ENCODE results near the gene ESYT3. TPM values are rescaled to one million over a fixed set of nuclear protein-coding genes. Genes with fewer than 3 reads are reported as not detected.
A peak's percentile ranks its signal among the peaks of the same experiment; 100 is the strongest.

The ESYT3 gene
- total and polyA plus RNA-seq, 12 donors, result 0.14 to 1.2 (median 0.21) TPM; not detected in 1

DNA sequence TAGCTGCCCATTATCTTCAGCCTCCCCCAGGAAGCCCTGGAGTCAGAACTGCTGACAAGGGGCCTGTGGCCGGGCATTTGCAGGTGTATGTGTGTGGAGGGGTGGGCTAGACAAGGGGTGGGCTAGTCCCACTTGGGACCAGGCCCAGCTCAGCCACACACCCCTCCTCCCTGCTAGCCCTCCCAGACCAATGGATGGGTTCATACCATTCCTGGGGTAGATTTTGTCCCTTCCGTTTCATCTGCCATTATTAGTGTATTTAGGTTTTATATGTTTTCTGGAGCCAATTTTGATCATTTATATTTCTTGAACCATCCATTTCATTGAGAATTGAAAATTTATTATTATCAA is 43.9 kb upstream of the ESYT3 start:
- intact Hi-C loops (cut with DNase I), result no loop called here
- DNase-seq, result no peak
- WGBS, 4 donors, result 47 to 72% (median 65%) methylated on average over 1 to 2 of the region's 2 CpGs
- no peak for TF ChIP-seq POLR2A (IDR thresholded peaks at IDR 0.05)
- TF ChIP-seq, protein P1, sequence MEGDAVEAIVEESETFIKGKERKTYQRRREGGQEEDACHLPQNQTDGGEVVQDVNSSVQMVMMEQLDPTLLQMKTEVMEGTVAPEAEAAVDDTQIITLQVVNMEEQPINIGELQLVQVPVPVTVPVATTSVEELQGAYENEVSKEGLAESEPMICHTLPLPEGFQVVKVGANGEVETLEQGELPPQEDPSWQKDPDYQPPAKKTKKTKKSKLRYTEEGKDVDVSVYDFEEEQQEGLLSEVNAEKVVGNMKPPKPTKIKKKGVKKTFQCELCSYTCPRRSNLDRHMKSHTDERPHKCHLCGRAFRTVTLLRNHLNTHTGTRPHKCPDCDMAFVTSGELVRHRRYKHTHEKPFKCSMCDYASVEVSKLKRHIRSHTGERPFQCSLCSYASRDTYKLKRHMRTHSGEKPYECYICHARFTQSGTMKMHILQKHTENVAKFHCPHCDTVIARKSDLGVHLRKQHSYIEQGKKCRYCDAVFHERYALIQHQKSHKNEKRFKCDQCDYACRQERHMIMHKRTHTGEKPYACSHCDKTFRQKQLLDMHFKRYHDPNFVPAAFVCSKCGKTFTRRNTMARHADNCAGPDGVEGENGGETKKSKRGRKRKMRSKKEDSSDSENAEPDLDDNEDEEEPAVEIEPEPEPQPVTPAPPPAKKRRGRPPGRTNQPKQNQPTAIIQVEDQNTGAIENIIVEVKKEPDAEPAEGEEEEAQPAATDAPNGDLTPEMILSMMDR (IDR thresholded peaks at IDR 0.05), result no peak
- no peaks in the 10 kb centered on the region for H3K36me3 ChIP-seq (replicated peaks in 1 of 2)
- no peaks in the 10 kb centered on the region for H3K9me3 ChIP-seq (replicated peaks in 1 of 3)
- no peak overlapping the region for H3K4me3 ChIP-seq
- no peaks in the 10 kb centered on the region for H3K27me3 ChIP-seq
- peaks cover 16 to 39% of the 10 kb centered on the region in 2 donors for H3K4me1 ChIP-seq (replicated peaks in 1 of 2)
- H3K27ac ChIP-seq, result peak overlapping the region; percentile 33 to 92 (median 88)

DNA sequence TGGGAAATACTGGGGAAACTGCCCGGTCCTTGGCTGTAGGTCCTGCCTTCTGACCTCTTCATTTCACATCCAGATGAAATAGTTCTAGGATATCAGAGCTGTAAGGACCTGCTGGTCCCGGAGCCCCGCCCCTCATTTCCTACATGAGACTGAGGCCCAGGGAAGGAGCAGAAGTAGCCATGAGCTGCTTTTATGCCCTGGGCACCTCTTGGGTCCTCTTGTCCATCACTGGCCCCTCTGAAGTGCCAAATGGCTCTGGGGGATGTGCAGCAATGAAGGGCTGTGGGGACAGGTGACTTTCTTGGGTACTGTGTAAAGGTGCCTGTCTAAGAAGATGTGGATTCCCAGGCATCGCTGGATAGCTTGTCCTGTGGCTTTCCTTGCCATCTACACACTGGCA is 40.3 kb upstream of the ESYT3 start:
- TF ChIP-seq POLR2A (IDR thresholded peaks at IDR 0.05), result no peak
- TF ChIP-seq, protein P1 (IDR thresholded peaks at IDR 0.05), result no peak
- H3K27ac ChIP-seq, result no peak overlapping the region
- H3K9me3 ChIP-seq (replicated peaks in 1 of 3), result no peaks in the 10 kb centered on the region
- intact Hi-C loops (cut with DNase I), result no loop called here
- 89 to 97% (median 94%) methylated on average over 4 of the region's 4 CpGs for WGBS, 4 donors
- DNase-seq, result no peak
- no peaks in the 10 kb centered on the region for H3K27me3 ChIP-seq
- H3K36me3 ChIP-seq (replicated peaks in 1 of 2), result peaks cover 0 to 5% of the 10 kb centered on the region in 2 donors
- peaks cover 19 to 50% of the 10 kb centered on the region in 2 donors for H3K4me1 ChIP-seq (replicated peaks in 1 of 2)
- H3K4me3 ChIP-seq, result no peak overlapping the region

GRCh38 chr3:138394686-138395085 is 39.7 kb upstream of the ESYT3 start:
- Histone ChIP-seq H3K9me3 (replicated peaks in 1 of 3) (no peaks in the 10 kb centered on the region), H3K27ac (no peak overlapping the region), H3K36me3 (replicated peaks in 1 of 2) (peaks cover 0 to 5% of the 10 kb centered on the region in 2 donors), H3K27me3 (no peaks in the 10 kb centered on the region), H3K4me1 (replicated peaks in 1 of 2) (peaks cover 13 to 49% of the 10 kb centered on the region in 2 donors), H3K4me3 (no peak overlapping the region)
- peak in 2 of 7 donors; percentile 9 to 18 for DNase-seq
- WGBS, 4 donors, result 88 to 94% (median 91%) methylated on average over 5 of the region's 5 CpGs
- TF ChIP-seq, protein P1 (IDR thresholded peaks at IDR 0.05), result no peak
- no peak for TF ChIP-seq POLR2A (IDR thresholded peaks at IDR 0.05)
- intact Hi-C loops (cut with DNase I), result loop anchor here in 1 of 2 donors (5.0 kb wide), 2 partner anchors 32 to 57 kb away; no protein-coding TSS in a partner anchor

DNA sequence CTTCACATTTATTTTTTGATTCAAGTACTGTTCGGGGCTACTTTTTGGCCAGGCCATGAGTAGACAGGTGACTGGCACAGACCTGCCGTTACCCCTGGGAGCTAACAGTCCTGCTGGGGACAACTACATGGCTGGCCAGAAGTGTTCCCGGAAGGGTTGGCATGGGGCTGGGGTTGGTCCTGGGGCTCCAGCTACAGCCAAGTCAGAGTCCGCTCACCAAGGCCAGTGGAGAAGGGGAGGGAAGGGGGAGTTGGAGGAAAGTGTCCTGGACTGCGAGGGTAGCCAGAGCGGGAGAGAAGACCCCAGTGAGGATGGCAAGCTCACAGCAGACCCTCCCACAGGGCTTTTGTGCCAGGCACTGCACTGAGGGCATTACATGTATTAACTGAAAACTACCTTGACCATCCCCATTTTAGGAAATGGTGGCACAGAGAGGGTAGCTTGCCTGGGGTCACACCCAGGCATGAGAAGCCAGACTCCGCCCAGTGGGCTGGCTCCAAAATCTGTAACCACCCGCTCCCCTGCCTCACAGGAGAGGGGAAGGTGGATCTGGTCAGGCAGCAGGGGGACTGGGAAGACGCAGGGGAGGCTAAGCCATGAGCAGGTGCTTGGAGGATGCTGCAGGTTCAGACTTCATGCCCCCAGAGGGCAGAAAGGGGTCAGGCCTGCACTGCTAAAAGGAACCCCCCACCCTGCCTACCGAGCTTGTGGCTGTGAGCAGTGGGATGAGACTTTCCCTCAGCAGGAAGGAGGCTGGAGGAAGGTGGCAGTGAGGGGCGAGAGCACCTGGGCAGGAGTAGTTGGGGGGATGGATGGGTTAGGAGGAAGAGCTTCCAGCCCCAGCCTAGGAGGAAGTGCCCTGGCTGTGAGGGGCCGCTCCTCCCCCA is 38.3 kb upstream of the ESYT3 start:
- intact Hi-C loops (cut with DNase I), result loop anchor here in 1 of 2 donors (5.0 kb wide), 2 partner anchors 34 to 59 kb away; no protein-coding TSS in a partner anchor
- Histone ChIP-seq H3K36me3 (replicated peaks in 1 of 2) (peaks cover 0 to 13% of the 10 kb centered on the region in 2 donors), H3K4me1 (replicated peaks in 1 of 2) (peaks cover 4 to 45% of the 10 kb centered on the region in 2 donors), H3K4me3 (no peak overlapping the region), H3K27ac (peak overlapping the region in 4 of 5 donors; percentile 10 to 83 (median 60)), H3K9me3 (replicated peaks in 1 of 3) (no peaks in the 10 kb centered on the region), H3K27me3 (no peaks in the 10 kb centered on the region)
- 68 to 82% (median 73%) methylated on average over 9 to 12 of the region's 12 CpGs for WGBS, 4 donors
- TF ChIP-seq, protein P1 (IDR thresholded peaks at IDR 0.05), result no peak
- TF ChIP-seq POLR2A (IDR thresholded peaks at IDR 0.05), result no peak
- peak in 6 of 7 donors; percentile 41 to 75 (median 50) for DNase-seq
